Uterus (tissue), 4 donors: ENCODE measurements around the gene TBCD. TPM values are rescaled to one million over a fixed set of nuclear protein-coding genes. Genes with fewer than 3 reads are reported as not detected.

ENCODE experiments used
- DNase-seq, 2 donors: peaks; one replicate each; pipeline ENCODE4 v3.0.0-alpha.2; 2019 to 2020
- H3K27ac ChIP-seq, 2 donors: fragments of 200-600 bp; sonication (generic); 1 replicate in 1 of 2; 2 replicates in 1 of 2; pipeline ENCODE4 v1.5.1; 2016 to 2018
- H3K27me3 ChIP-seq, 2 donors: fragments of 200-600 bp; sonication (generic); one replicate each; pipeline ENCODE4 v1.5.1; 2018 to 2019; ENCODE audit warnings: control low read depth in 1 of 2
- H3K36me3 ChIP-seq, 2 donors: fragments of 200-600 bp; sonication (generic); one replicate each; pipeline ENCODE4 v1.5.1; 2019; ENCODE audit warnings: control low read depth in 1 of 2
- H3K4me1 ChIP-seq, 2 donors: fragments of 200-600 bp; sonication (generic); one replicate each; pipeline ENCODE4 v1.5.1; 2018 to 2019; ENCODE audit warnings: control low read depth in 1 of 2
- H3K4me3 ChIP-seq, 2 donors: fragments of 200-600 bp; sonication (generic); 1 replicate in 1 of 2; 2 replicates in 1 of 2; pipeline ENCODE4 v1.5.1; 2018 to 2019; ENCODE audit warnings: mild to moderate bottlenecking in 1 of 2
- H3K9me3 ChIP-seq, 2 donors: fragments of 200-600 bp; sonication (generic); one replicate each; pipeline ENCODE4 v1.5.1; 2019; ENCODE audit warnings: control low read depth in 1 of 2
- POLR2A ChIP-seq, 2 donors: fragments of 450-650 bp; IDR thresholded peaks; one replicate each; pipeline ENCODE4 v1.6.1; 2016; ENCODE audit warnings: antibody characterized with exemption in 2 of 2, mild to moderate bottlenecking in 1 of 2, moderate library complexity in 1 of 2
- intact Hi-C: fragments of 100-400 bp; cut with DNase I; formaldehyde crosslinking; loops from one replicate; pipeline ENCODE4 v1.15.1; 2023; ENCODE audit warnings: low total_unique reads
- total RNA-seq, 4 donors: library from RNA; depleted of rRNA in 3 of 4; stranded (reverse); fragments of >200 nt in 3 of 4; gene quantifications; one replicate each; pipeline versions ENCODE4 v1.1.0 to v1.2.4, GENCODE V29; 2014 to 2023
- TF ChIP-seq, protein P1 (sequence below), 4 experiments: fragments of 200-600 bp in 2 of 4; fragments of 450-650 bp in 2 of 4; sonication (generic) in 2 of 4; IDR thresholded peaks; one replicate each; pipeline ENCODE4 v1.5.1; 2016 to 2019; ENCODE audit warnings: antibody characterized with exemption in 4 of 4, mild to moderate bottlenecking in 2 of 4, moderate library complexity in 1 of 4
- donor health status: DM: yes; HTN: yes; CAD: no.

The TBCD gene
- total RNA-seq, 4 donors from 2014 or later = 35.9 to 142 (median 61.3) TPM

GRCh38 chr17:82862737-82863382, 111.0 kb downstream of the TBCD start:
- Histone ChIP-seq H3K27ac (no peak overlapping the region), H3K9me3 (no peaks in the 10 kb centered on the region), H3K4me1 (peaks cover 0 to 8% of the 10 kb centered on the region in 2 donors), H3K27me3 (no peaks in the 10 kb centered on the region), H3K4me3 (no peak overlapping the region), H3K36me3 (no peaks in the 10 kb centered on the region)
- TF ChIP-seq, protein P1, sequence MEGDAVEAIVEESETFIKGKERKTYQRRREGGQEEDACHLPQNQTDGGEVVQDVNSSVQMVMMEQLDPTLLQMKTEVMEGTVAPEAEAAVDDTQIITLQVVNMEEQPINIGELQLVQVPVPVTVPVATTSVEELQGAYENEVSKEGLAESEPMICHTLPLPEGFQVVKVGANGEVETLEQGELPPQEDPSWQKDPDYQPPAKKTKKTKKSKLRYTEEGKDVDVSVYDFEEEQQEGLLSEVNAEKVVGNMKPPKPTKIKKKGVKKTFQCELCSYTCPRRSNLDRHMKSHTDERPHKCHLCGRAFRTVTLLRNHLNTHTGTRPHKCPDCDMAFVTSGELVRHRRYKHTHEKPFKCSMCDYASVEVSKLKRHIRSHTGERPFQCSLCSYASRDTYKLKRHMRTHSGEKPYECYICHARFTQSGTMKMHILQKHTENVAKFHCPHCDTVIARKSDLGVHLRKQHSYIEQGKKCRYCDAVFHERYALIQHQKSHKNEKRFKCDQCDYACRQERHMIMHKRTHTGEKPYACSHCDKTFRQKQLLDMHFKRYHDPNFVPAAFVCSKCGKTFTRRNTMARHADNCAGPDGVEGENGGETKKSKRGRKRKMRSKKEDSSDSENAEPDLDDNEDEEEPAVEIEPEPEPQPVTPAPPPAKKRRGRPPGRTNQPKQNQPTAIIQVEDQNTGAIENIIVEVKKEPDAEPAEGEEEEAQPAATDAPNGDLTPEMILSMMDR (IDR thresholded peaks at IDR 0.05) = no peak
- no peak for TF ChIP-seq POLR2A (IDR thresholded peaks at IDR 0.05)
- no peak for DNase-seq
- intact Hi-C loops = no loop called here

- peaks cover 0 to 8% of the 10 kb centered on the region in 2 donors for H3K4me1 ChIP-seq
- no peaks in the 10 kb centered on the region for H3K9me3 ChIP-seq
- no peak overlapping the region for H3K4me3 ChIP-seq
- no peak for TF ChIP-seq POLR2A (IDR thresholded peaks at IDR 0.05)
- TF ChIP-seq, protein P1 (IDR thresholded peaks at IDR 0.05) = no peak
- no peaks in the 10 kb centered on the region for H3K36me3 ChIP-seq
- no peaks in the 10 kb centered on the region for H3K27me3 ChIP-seq
- intact Hi-C loops = no loop called here
- no peak for DNase-seq
- peak overlapping the region; percentile 33 to 57 for H3K27ac ChIP-seq
These were observed 111.6 kb downstream of the TBCD start for GRCh38 chr17:82863383-82863940.

- H3K27me3 ChIP-seq = no peaks in the 10 kb centered on the region
- H3K36me3 ChIP-seq = no peaks in the 10 kb centered on the region
- intact Hi-C loops = no loop called here
- TF ChIP-seq, protein P1 (IDR thresholded peaks at IDR 0.05) = no peak
- TF ChIP-seq POLR2A (IDR thresholded peaks at IDR 0.05) = no peak
- H3K4me1 ChIP-seq = peaks cover 0 to 8% of the 10 kb centered on the region in 2 donors
- peak in 1 of 2 donors; percentile 57 for DNase-seq
- H3K27ac ChIP-seq = peak overlapping the region; percentile 33 to 57
- H3K4me3 ChIP-seq = no peak overlapping the region
- no peaks in the 10 kb centered on the region for H3K9me3 ChIP-seq
These were observed 112.3 kb downstream of the TBCD start for GRCh38 chr17:82863941-82864712.

DNA sequence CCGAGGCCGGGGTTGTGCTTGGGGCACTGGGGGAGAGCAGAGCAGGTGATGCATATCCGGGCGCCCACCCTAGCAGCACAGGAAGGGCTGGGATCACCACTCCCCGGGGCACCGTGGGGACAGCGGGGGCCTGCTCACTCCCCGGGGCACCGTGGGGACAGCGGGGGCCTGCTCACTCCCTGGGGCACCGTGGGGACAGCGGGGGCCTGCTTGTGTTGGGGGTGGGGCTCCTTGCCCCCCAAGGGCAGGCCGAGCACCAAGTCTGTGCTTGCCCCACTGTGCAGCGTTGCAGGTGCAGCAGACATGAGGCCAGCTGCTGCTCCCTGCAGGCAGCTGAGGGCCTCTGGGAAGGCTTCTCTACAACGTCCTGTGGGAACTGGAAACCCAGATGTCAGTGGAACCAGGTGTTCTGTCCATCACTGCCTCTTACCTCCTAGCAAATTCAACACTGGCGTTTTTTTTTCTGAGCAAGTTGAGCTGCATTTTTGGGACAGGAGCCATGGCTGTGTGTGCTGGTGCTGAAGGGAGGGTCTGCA, 112.9 kb downstream of the TBCD start:
- Histone ChIP-seq H3K4me1 (peaks cover 0 to 8% of the 10 kb centered on the region in 2 donors), H3K4me3 (no peak overlapping the region), H3K27me3 (no peaks in the 10 kb centered on the region), H3K9me3 (no peaks in the 10 kb centered on the region), H3K27ac (peak overlapping the region; percentile 33 to 57), H3K36me3 (no peaks in the 10 kb centered on the region)
- TF ChIP-seq, protein P1 (IDR thresholded peaks at IDR 0.05) = no peak
- no peak for TF ChIP-seq POLR2A (IDR thresholded peaks at IDR 0.05)
- no peak for DNase-seq
- intact Hi-C loops = no loop called here
